ENCODE data around the gene TLR9.

- TF ChIP-seq CTCF (IDR thresholded peaks at IDR 0.05) (no peak), POLR2A (IDR thresholded peaks at IDR 0.05) (no peak), POLR2AphosphoS5 (IDR thresholded peaks at IDR 0.05; ENCODE audit: insufficient read depth in 1 of 2, low read depth in 1 of 2) (no peak)
Measured at GRCh38 chr3:52193065-52193464, 32.4 kb downstream of the TLR9 start.

Data from vagina (tissue), 2 donors.